K562 (cell line): ENCODE measurements around the gene NR0B2. TPM values are rescaled to one million over a fixed set of nuclear protein-coding genes. Genes with fewer than 3 reads are reported as not detected.

Experiments
- ATAC-seq: fragments of 200-7000 bp; cut with Tn5 transposase; 3 replicates; pipeline ENCODE4 v1.9.1; 2020; ENCODE audit warnings: moderate library complexity
- BruUV-seq: library from RNA; stranded (reverse); fragments of 400-500 nt; replicated peaks from 2 replicates; lab custom pipeline; 2021; lab: Mats Ljungman, UMichigan
- CTCF ChIA-PET: fragments of 300-600 bp; formaldehyde crosslinking; extraction: SDS; loops from one replicate; lab custom pipeline; 2021; ENCODE audit warnings: low intra/inter-chr PET ratio; lab: Yijun Ruan, JAX
- POLR2A ChIA-PET: fragments of 300-600, 350-650 bp; sonication (Branson Sonifier 250); formaldehyde crosslinking; extraction: SDS; loops from one replicate; lab custom pipeline; 2021; ENCODE audit warnings: antibody characterized with exemption, inconsistent platforms; lab: Yijun Ruan, JAX
- DNase-seq, 4 experiments: peaks; one replicate each; pipeline versions ENCODE4 v3.0.0 to v3.0.0-alpha.2; 2011 to 2018; ENCODE audit warnings: low spot score in 3 of 4, mixed read lengths in 3 of 4; ENCODE audit errors: extremely low read depth in 1 of 4
- FAIRE-seq: peaks from 2 replicates; lab custom pipeline; 2011; peaks lifted over from hg19 to GRCh38; lab: Jason Lieb, UNC
- H2AFZ ChIP-seq: 2 replicates; pipeline ENCODE4 v1.6.0; 2011; ENCODE audit warnings: low read depth, low read length, control low read depth, inconsistent platforms
- H3K27ac ChIP-seq: fragments of 200-600 bp; 3 replicates; pipeline ENCODE4 v1.8.0; 2011; ENCODE audit warnings: low read depth, mild to moderate bottlenecking, control low read depth, inconsistent platforms, low read length, moderate library complexity, mixed read lengths; ENCODE audit errors: extremely low read depth
- H3K27me3 ChIP-seq, 2 experiments: fragments of 300-600 bp in 1 of 2; 2 replicates in 1 of 2; 3 replicates in 1 of 2; pipeline versions ENCODE4 v1.6.0 to v1.8.0; 2011; ENCODE audit warnings: inconsistent platforms in 2 of 2, low read length in 2 of 2, mild to moderate bottlenecking in 1 of 2, mixed read lengths in 1 of 2, moderate library complexity in 1 of 2; ENCODE audit not compliant: control insufficient read depth in 2 of 2, insufficient read depth in 2 of 2
- H3K36me3 ChIP-seq: fragments of 300-600 bp; 3 replicates; pipeline ENCODE4 v1.8.0; 2011; ENCODE audit warnings: mild to moderate bottlenecking, low read length, inconsistent platforms; ENCODE audit not compliant: control insufficient read depth, insufficient read depth
- H3K4me1 ChIP-seq, 2 experiments: fragments of 200-600 bp in 1 of 2; replicated peaks in 1 of 2; 2 replicates in 1 of 2; 3 replicates in 1 of 2; pipeline versions ENCODE4 v1.5.1 to v1.8.0; 2011; ENCODE audit warnings: inconsistent platforms in 2 of 2, low read length in 2 of 2, mild to moderate bottlenecking in 1 of 2, mixed read lengths in 1 of 2, moderate library complexity in 1 of 2; ENCODE audit not compliant: control insufficient read depth in 2 of 2, insufficient read depth in 2 of 2
- H3K4me2 ChIP-seq: 2 replicates; pipeline ENCODE4 v1.6.1; 2011; ENCODE audit warnings: low read length, control low read depth, inconsistent platforms, mixed read lengths; ENCODE audit not compliant: insufficient read depth
- H3K4me3 ChIP-seq: fragments of 200-600 bp; sonication (generic), shearing (Covaris generic); 2 replicates; pipeline ENCODE4 v1.5.1; 2016; ENCODE audit warnings: control low read depth, inconsistent platforms
- H3K79me2 ChIP-seq: fragments of 200-600 bp; 3 replicates; pipeline ENCODE4 v1.8.0; 2011; ENCODE audit warnings: low read length, inconsistent platforms; ENCODE audit not compliant: control insufficient read depth, insufficient read depth
- H3K9ac ChIP-seq, 2 experiments: 2 replicates each; pipeline versions ENCODE4 v1.6.0 to v1.6.1; 2011; ENCODE audit warnings: low read depth in 2 of 2, low read length in 2 of 2, control low read depth in 1 of 2, inconsistent platforms in 1 of 2, mild to moderate bottlenecking in 1 of 2, mixed read lengths in 1 of 2; ENCODE audit not compliant: insufficient read depth in 1 of 2
- H3K9me1 ChIP-seq: one replicate; pipeline ENCODE4 v1.6.0; 2011; ENCODE audit warnings: inconsistent platforms, mild to moderate bottlenecking, low read length, moderate library complexity; ENCODE audit not compliant: control insufficient read depth, insufficient read depth
- H3K9me3 ChIP-seq: replicated peaks from 2 replicates; pipeline ENCODE4 v1.5.1; 2011; ENCODE audit warnings: low read depth, low read length, inconsistent platforms; ENCODE audit not compliant: control insufficient read depth, insufficient read depth
- H4K20me1 ChIP-seq: replicated peaks from 2 replicates; pipeline ENCODE4 v1.6.1; 2011; ENCODE audit warnings: low read length, inconsistent platforms, mixed read lengths; ENCODE audit not compliant: control insufficient read depth, insufficient read depth
- ARID2 ChIP-seq: fragments of 450-650 bp; IDR thresholded peaks from 2 replicates; pipeline ENCODE4 v1.6.1; 2017; ENCODE audit warnings: antibody characterized with exemption, mild to moderate bottlenecking
- DIDO1 ChIP-seq: fragments of 450-650 bp; IDR thresholded peaks from 2 replicates; pipeline ENCODE4 v1.6.1; 2016; ENCODE audit warnings: low read depth, missing biosample characterization, missing genetic modification characterization
- ELF1 ChIP-seq: fragments of 200-800 bp; sonication (Bioruptor generic); IDR thresholded peaks from 2 replicates; pipeline ENCODE4 v1.6.1; 2016; ENCODE audit warnings: missing genetic modification characterization, missing compliant biosample characterization
- HOMEZ ChIP-seq: fragments of 250-450 bp; sonication (Bioruptor Pico); IDR thresholded peaks from 2 replicates; pipeline ENCODE4 v1.4.0; 2020; ENCODE audit warnings: mild to moderate bottlenecking, moderate library complexity
- MECOM ChIP-seq: fragments of 250-450 bp; sonication (Bioruptor Pico); IDR thresholded peaks from 2 replicates; pipeline ENCODE4 v1.8.0; 2022; ENCODE audit warnings: inconsistent platforms
- POU5F1 ChIP-seq: fragments of 150-350 bp; IDR thresholded peaks from 2 replicates; pipeline ENCODE4 v1.6.1; 2014; ENCODE audit warnings: borderline replicate concordance, low read length, low read depth, mild to moderate bottlenecking; ENCODE audit not compliant: partially characterized antibody
- ZNF316 ChIP-seq: fragments of 450-650 bp; IDR thresholded peaks from 2 replicates; pipeline ENCODE4 v1.6.1; 2016
- ZNF384 ChIP-seq: IDR thresholded peaks from 2 replicates; pipeline ENCODE4 v1.6.1; 2012; ENCODE audit warnings: low read depth, low read length, improper control_type of control experiment
- ZNF551 ChIP-seq: fragments of 250-450 bp; sonication (Bioruptor Pico); IDR thresholded peaks from 2 replicates; pipeline ENCODE4 v1.5.0; 2021; ENCODE audit warnings: mild to moderate bottlenecking, moderate library complexity
- ZNF592 ChIP-seq: fragments of 450-650 bp; IDR thresholded peaks from 2 replicates; pipeline ENCODE4 v1.6.1; 2017; ENCODE audit warnings: antibody characterized with exemption, mild to moderate bottlenecking
- WGBS: fragments of 100-300 bp; shearing (Covaris generic); methylation state at CpG from one replicate; pipeline ENCODE4 v1.1.6; 2016; ENCODE audit warnings: low coverage, mixed read lengths; ENCODE audit not compliant: insufficient coverage; ENCODE audit errors: missing lambda C conversion rate; 5-methylcytosine and 5-hydroxymethylcytosine counted together
- in situ Hi-C: fragments of 300-500 bp; cut with MboI; formaldehyde crosslinking; loops from 4 replicates; pipeline ENCODE4 v1.15.0; 2018; ENCODE audit warnings: inconsistent platforms, mixed read lengths
- intact Hi-C: fragments of 100-400 bp; cut with micrococcal nuclease; formaldehyde crosslinking; loops from 2 replicates; pipeline ENCODE4 v1.14.2; 2022
- polyA plus RNA-seq, 8 experiments: library from polyadenylated mRNA; depleted of rRNA in 4 of 8; stranded (reverse) in 5 of 8; unstranded in 3 of 8; fragments of >200 nt; fragmentation: Nextera tagmentation in 2 of 8; fragmentation: Illumina TruSeq in 1 of 8; extraction: Ambion mirVana in 2 of 8; extraction: Trizol in 1 of 8; gene quantifications; 2 replicates each; pipeline versions ENCODE4 v1.2.1 to v1.2.3, GENCODE V29; 2011 to 2014; ENCODE audit warnings: inconsistent platforms in 1 of 8, missing spikeins in 1 of 8
- total RNA-seq, 7 experiments: library from RNA; depleted of rRNA in 6 of 7; stranded (reverse); fragments of >200 nt in 6 of 7; fragmentation: Illumina TruSeq in 2 of 7; extraction: Trizol in 2 of 7; gene quantifications; 2 replicates each; pipeline versions ENCODE4 v1.2.1 to v1.2.3, GENCODE V29; 2011 to 2021; ENCODE audit warnings: low replicate concordance in 1 of 7
- TF ChIP-seq, protein P1 (sequence below): fragments of 450-650 bp; formaldehyde crosslinking; IDR thresholded peaks from 2 replicates; pipeline ENCODE4 v1.4.0; 2020; ENCODE audit warnings: mild to moderate bottlenecking
- TF ChIP-seq, protein P2 (sequence below): fragments of 450-650 bp; IDR thresholded peaks from 2 replicates; pipeline ENCODE4 v1.6.1; 2017; ENCODE audit warnings: antibody characterized with exemption

The NR0B2 gene
- total and polyA plus RNA-seq, 9 of the 15 experiments (the other 6 are each of a cell fraction or from before 2014, with no cell fraction given), result not detected

- Histone ChIP-seq H3K27me3 (no peaks in the 10 kb centered on the region; a peak in 1 of 5 replicates), H3K4me3 (peak within 1 kb of the TSS; percentile 79), H3K36me3 (peaks cover 42% of the 10 kb centered on the region), H4K20me1 (peaks cover 12% of the 10 kb centered on the region), H3K9me3 (no peaks in the 10 kb centered on the region), H3K9ac (peak within 1 kb of the TSS; percentile 92 to 99), H3K79me2 (peaks cover 47% of the 10 kb centered on the region), H3K4me1 (peaks cover 18% of the 10 kb centered on the region in 2 experiments; a peak in 4 of 5 replicates), H3K4me2 (peak within 1 kb of the TSS; percentile 97), H2AFZ (peak within 1 kb of the TSS; percentile 98), H3K9me1 (no peaks in the 10 kb centered on the region), H3K27ac (peak within 1 kb of the TSS; percentile 92)
- no TSS peak for BruUV-seq
- FAIRE-seq, result peak; percentile 97
- in situ Hi-C loops, result no loop called here
- peak; percentile 97 to 100 (median 98) for DNase-seq
- intact Hi-C loops, result no loop called here
- peak; percentile 99 for ATAC-seq
- CTCF ChIA-PET, result interaction anchor here (0.6 kb wide), 1 partner anchor 94 kb away, joined by 4 read pairs; no protein-coding TSS in a partner anchor
- POLR2A ChIA-PET, result interaction anchor here (0.6 to 2.0 kb wide), 3 partner anchors 9 to 413 kb away, joined by 3 to 11 read pairs (median 5); partner anchors contain the start of gene GPATCH3
- under 1% methylated on average over 79 of the region's 83 CpGs for WGBS
- TF ChIP-seq, protein P1, sequence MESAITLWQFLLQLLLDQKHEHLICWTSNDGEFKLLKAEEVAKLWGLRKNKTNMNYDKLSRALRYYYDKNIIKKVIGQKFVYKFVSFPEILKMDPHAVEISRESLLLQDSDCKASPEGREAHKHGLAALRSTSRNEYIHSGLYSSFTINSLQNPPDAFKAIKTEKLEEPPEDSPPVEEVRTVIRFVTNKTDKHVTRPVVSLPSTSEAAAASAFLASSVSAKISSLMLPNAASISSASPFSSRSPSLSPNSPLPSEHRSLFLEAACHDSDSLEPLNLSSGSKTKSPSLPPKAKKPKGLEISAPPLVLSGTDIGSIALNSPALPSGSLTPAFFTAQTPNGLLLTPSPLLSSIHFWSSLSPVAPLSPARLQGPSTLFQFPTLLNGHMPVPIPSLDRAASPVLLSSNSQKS, result no peak
- no peak for TF ChIP-seq MECOM (CRISPR knock-in tag)
- no peak for TF ChIP-seq ZNF551 (CRISPR knock-in tag)
- TF ChIP-seq ZNF592, result peak; percentile 94
- no peak for TF ChIP-seq ZNF384
- TF ChIP-seq, protein P2, sequence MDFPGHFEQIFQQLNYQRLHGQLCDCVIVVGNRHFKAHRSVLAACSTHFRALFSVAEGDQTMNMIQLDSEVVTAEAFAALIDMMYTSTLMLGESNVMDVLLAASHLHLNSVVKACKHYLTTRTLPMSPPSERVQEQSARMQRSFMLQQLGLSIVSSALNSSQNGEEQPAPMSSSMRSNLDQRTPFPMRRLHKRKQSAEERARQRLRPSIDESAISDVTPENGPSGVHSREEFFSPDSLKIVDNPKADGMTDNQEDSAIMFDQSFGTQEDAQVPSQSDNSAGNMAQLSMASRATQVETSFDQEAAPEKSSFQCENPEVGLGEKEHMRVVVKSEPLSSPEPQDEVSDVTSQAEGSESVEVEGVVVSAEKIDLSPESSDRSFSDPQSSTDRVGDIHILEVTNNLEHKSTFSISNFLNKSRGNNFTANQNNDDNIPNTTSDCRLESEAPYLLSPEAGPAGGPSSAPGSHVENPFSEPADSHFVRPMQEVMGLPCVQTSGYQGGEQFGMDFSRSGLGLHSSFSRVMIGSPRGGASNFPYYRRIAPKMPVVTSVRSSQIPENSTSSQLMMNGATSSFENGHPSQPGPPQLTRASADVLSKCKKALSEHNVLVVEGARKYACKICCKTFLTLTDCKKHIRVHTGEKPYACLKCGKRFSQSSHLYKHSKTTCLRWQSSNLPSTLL, result no peak
- no peak; the same call in 1 of the 2 replicates for TF ChIP-seq HOMEZ
- TF ChIP-seq ZNF316, result 0 out of 2 replicates have a peak, but pooled peaks have one; percentile 4
- peak; percentile 28; the same call in 1 of the 2 replicates for TF ChIP-seq ELF1
- TF ChIP-seq ARID2, result no peak
- TF ChIP-seq POU5F1, result no peak
- no peak for TF ChIP-seq DIDO1 (tag)
These were observed 8.0 kb upstream of the NR0B2 start, which contains the start of gene NUDC for GRCh38 chr1:26921540-26922430. TSS of gene NUDC (plus strand) at chr1:26921743. CDS start at chr1:26921849, 106 bp downstream.
